CD4-positive, alpha-beta T cell (primary cell): ENCODE data around the gene SIMC1. TPM values are rescaled to one million over a fixed set of nuclear protein-coding genes. Genes with fewer than 3 reads are reported as not detected.

ENCODE experiments used
- ATAC-seq: fragments of 200-7000 bp; cut with Tn5 transposase; one replicate; pipeline ENCODE4 v1.10.0; 2022; ENCODE audit warnings: mild to moderate bottlenecking; ENCODE audit not compliant: poor library complexity
- CTCF ChIA-PET: fragments of 350-600 bp; sonication (Branson Sonifier 250); formaldehyde crosslinking; loops from one replicate; lab custom pipeline; 2021; ENCODE audit warnings: antibody characterized with exemption, inconsistent platforms; lab: Charles Lee
- POLR2A ChIA-PET: fragments of 350-600 bp; sonication (Branson Sonifier 250); formaldehyde crosslinking; loops from one replicate; lab custom pipeline; 2021; ENCODE audit warnings: antibody characterized with exemption, inconsistent platforms; lab: Charles Lee
- DNase-seq, 14 experiments: peaks; one replicate each; pipeline ENCODE4 v3.0.0-alpha.2; 2013 to 2020; ENCODE audit warnings: mixed read lengths in 2 of 14
- H3K27ac ChIP-seq, 2 donors: one replicate each; pipeline versions ENCODE4 v1.5.1 to v1.7.0; 2013; ENCODE audit warnings: low read length in 2 of 2, low read depth in 1 of 2, mild to moderate bottlenecking in 1 of 2
- H3K27me3 ChIP-seq, 2 experiments: 1 replicate in 1 of 2; 2 replicates in 1 of 2; pipeline versions ENCODE4 v1.6.1 to v1.7.0; 2013; ENCODE audit warnings: low read length in 2 of 2, control low read depth in 1 of 2, mild to moderate bottlenecking in 1 of 2, moderate library complexity in 1 of 2; ENCODE audit not compliant: insufficient read depth in 2 of 2, control insufficient read depth in 1 of 2
- H3K36me3 ChIP-seq: one replicate; pipeline ENCODE4 v1.6.1; 2013; ENCODE audit warnings: low read length, control low read depth; ENCODE audit not compliant: insufficient read depth
- H3K4me1 ChIP-seq: one replicate; pipeline ENCODE4 v1.6.1; 2013; ENCODE audit warnings: low read length, control low read depth; ENCODE audit not compliant: insufficient read depth
- H3K4me3 ChIP-seq: one replicate; pipeline ENCODE4 v1.5.1; 2013; ENCODE audit warnings: mild to moderate bottlenecking, low read length, moderate library complexity
- H3K9me3 ChIP-seq, 2 experiments: 1 replicate in 1 of 2; 2 replicates in 1 of 2; pipeline versions ENCODE4 v1.6.1 to v1.7.0; 2013; ENCODE audit warnings: low read length in 2 of 2, mild to moderate bottlenecking in 2 of 2, control low read depth in 1 of 2, moderate library complexity in 1 of 2; ENCODE audit not compliant: control insufficient read depth in 1 of 2, insufficient read depth in 1 of 2
- H3K27ac Mint-ChIP-seq: one replicate; pipeline ENCODE4 v1.8.0; 2020; ENCODE audit warnings: mixed read lengths
- H3K27me3 Mint-ChIP-seq: one replicate; pipeline ENCODE4 v1.8.0; 2021; ENCODE audit warnings: mixed read lengths
- H3K36me3 Mint-ChIP-seq: one replicate; pipeline ENCODE4 v1.8.0; 2021; ENCODE audit warnings: low read depth, mixed read lengths
- H3K4me1 Mint-ChIP-seq: one replicate; pipeline ENCODE4 v1.8.0; 2021; ENCODE audit warnings: low read depth, mixed read lengths
- H3K4me3 Mint-ChIP-seq: one replicate; pipeline ENCODE4 v1.8.0; 2020; ENCODE audit warnings: mild to moderate bottlenecking, mixed read lengths
- H3K9me3 Mint-ChIP-seq: one replicate; pipeline ENCODE4 v1.8.0; 2020; ENCODE audit warnings: mixed read lengths
- CTCF ChIP-seq: fragments of 200-600 bp; IDR thresholded peaks from one replicate; pipeline ENCODE4 v1.8.0; 2022; ENCODE audit warnings: antibody characterized with exemption, mild to moderate bottlenecking
- intact Hi-C, 2 experiments: fragments of 100-400 bp; cut with DNase I in 1 of 2; cut with micrococcal nuclease in 1 of 2; formaldehyde crosslinking; loops; one replicate each; pipeline versions ENCODE4 v1.15.1 to v1.9.0; 2023 to 2025; cut with DNase I, micrococcal nuclease
- total RNA-seq, 174 experiments: library from RNA in 2 of 174; stranded (reverse) in 2 of 174; gene quantifications; one replicate each; pipeline ENCODE4 v1.2.3 and lab custom pipeline; 2021 to 2026

The SIMC1 gene
- total RNA-seq, 2 experiments from 2014 or later, result 15.4 to 17.4 TPM

- H3K27ac ChIP-seq, result no peak overlapping the region
- POLR2A ChIA-PET, result no interaction called here
- H3K36me3 ChIP-seq, result peaks cover 41% of the 10 kb centered on the region
- Mint-ChIP-seq H3K27me3 (no peaks in the 10 kb centered on the region), H3K27ac (no peak overlapping the region), H3K4me3 (no peak overlapping the region), H3K9me3 (no peaks in the 10 kb centered on the region), H3K36me3 (peaks cover 56% of the 10 kb centered on the region), H3K4me1 (no peaks in the 10 kb centered on the region)
- no peak overlapping the region for H3K4me3 ChIP-seq
- intact Hi-C loops, result no loop called here
- ATAC-seq, result no peak
- no peaks in the 10 kb centered on the region for H3K27me3 ChIP-seq
- peak in 1 of 14 experiments; percentile 3 for DNase-seq
- no peak for TF ChIP-seq CTCF
- no peaks in the 10 kb centered on the region for H3K9me3 ChIP-seq
- H3K4me1 ChIP-seq, result no peaks in the 10 kb centered on the region
- CTCF ChIA-PET, result interaction anchor here (1.2 kb wide), 1 partner anchor 97 kb away, joined by 3 read pairs; the partner anchor contains the start of gene CLTB
These were observed 81.8 kb downstream of the SIMC1 start for GRCh38 chr5:176319827-176320554.

- no peak for ATAC-seq
- TF ChIP-seq CTCF, result no peak
- ChIA-PET POLR2A (no interaction called here), CTCF (interaction anchor here (1.2 kb wide), 1 partner anchor 96 kb away, joined by 3 read pairs; the partner anchor contains the start of gene CLTB)
- Histone ChIP-seq H3K36me3 (peaks cover 36% of the 10 kb centered on the region), H3K4me1 (no peaks in the 10 kb centered on the region), H3K9me3 (no peaks in the 10 kb centered on the region), H3K27me3 (no peaks in the 10 kb centered on the region), H3K27ac (no peak overlapping the region), H3K4me3 (no peak overlapping the region)
- H3K9me3 Mint-ChIP-seq, result no peaks in the 10 kb centered on the region
- H3K27ac Mint-ChIP-seq, result no peak overlapping the region
- no peaks in the 10 kb centered on the region for H3K27me3 Mint-ChIP-seq
- peaks cover 53% of the 10 kb centered on the region for H3K36me3 Mint-ChIP-seq
- H3K4me3 Mint-ChIP-seq, result no peak overlapping the region
- intact Hi-C loops, result no loop called here
- no peaks in the 10 kb centered on the region for H3K4me1 Mint-ChIP-seq
- no peak for DNase-seq
These were observed 82.4 kb downstream of the SIMC1 start for GRCh38 chr5:176320577-176320976.

- H3K4me1 Mint-ChIP-seq, result no peaks in the 10 kb centered on the region
- ATAC-seq (no peak), DNase-seq (no peak)
- POLR2A ChIA-PET, result no interaction called here
- no peak overlapping the region for H3K27ac Mint-ChIP-seq
- Histone ChIP-seq H3K27ac (no peak overlapping the region), H3K27me3 (no peaks in the 10 kb centered on the region), H3K4me3 (no peak overlapping the region), H3K36me3 (peaks cover 24% of the 10 kb centered on the region), H3K9me3 (peaks cover 4 to 8% of the 10 kb centered on the region in 2 experiments), H3K4me1 (no peaks in the 10 kb centered on the region)
- peaks cover 71% of the 10 kb centered on the region for H3K36me3 Mint-ChIP-seq
- TF ChIP-seq CTCF, result no peak
- H3K4me3 Mint-ChIP-seq, result no peak overlapping the region
- peaks cover 2% of the 10 kb centered on the region for H3K9me3 Mint-ChIP-seq
- CTCF ChIA-PET, result interaction anchor here (0.7 kb wide), 1 partner anchor 1927 kb away, joined by 3 read pairs; no protein-coding TSS in a partner anchor
- intact Hi-C loops, result no loop called here
- H3K27me3 Mint-ChIP-seq, result no peaks in the 10 kb centered on the region
These were observed 96.0 kb downstream of the SIMC1 start for GRCh38 chr5:176334031-176334770.
